HFFc6 (cell line): Measurements from ENCODE around the gene CIB2. TPM values are rescaled to one million over a fixed set of nuclear protein-coding genes. Genes with fewer than 3 reads are reported as not detected.

Experiments
- DNase-seq: peaks from one replicate; pipeline ENCODE4 v3.0.0-alpha.2; 2018
- H3K27ac Mint-ChIP-seq: 2 replicates; pipeline ENCODE4 v1.8.0; 2020; ENCODE audit warnings: mild to moderate bottlenecking, mixed read lengths
- H3K27me3 Mint-ChIP-seq: 2 replicates; pipeline ENCODE4 v1.8.0; 2021; ENCODE audit warnings: mild to moderate bottlenecking, moderate library complexity, mixed read lengths; ENCODE audit not compliant: insufficient read depth
- H3K36me3 Mint-ChIP-seq: 2 replicates; pipeline ENCODE4 v1.8.0; 2021; ENCODE audit warnings: low read depth, mixed read lengths
- H3K4me1 Mint-ChIP-seq: 2 replicates; pipeline ENCODE4 v1.8.0; 2020; ENCODE audit warnings: low read depth, mixed read lengths
- H3K4me3 Mint-ChIP-seq: 2 replicates; pipeline ENCODE4 v1.8.0; 2020; ENCODE audit warnings: mild to moderate bottlenecking, moderate library complexity, mixed read lengths
- H3K9me3 Mint-ChIP-seq: 2 replicates; pipeline ENCODE4 v1.8.0; 2020; ENCODE audit warnings: mild to moderate bottlenecking, mixed read lengths
- total RNA-seq, 6 experiments: library from RNA; stranded (reverse); fragmentation: NEBNext Ultra II Directional; extraction: Animal tissue kit (Norgen Biotek cat#: 25700); gene quantifications; 2 replicates in 1 of 6; 3 replicates in 5 of 6; pipeline ENCODE4 v1.2.3, GENCODE V29; 2021
- TF ChIP-seq, protein P1 (sequence below): fragments of 200-600 bp; sonication (generic); IDR thresholded peaks from 2 replicates; pipeline ENCODE4 v1.5.0; 2021; ENCODE audit warnings: antibody characterized with exemption, mild to moderate bottlenecking

Gene CIB2
- total RNA-seq, 6 experiments from 2014 or later = 1.3 to 1.8 (median 1.4) TPM

DNA sequence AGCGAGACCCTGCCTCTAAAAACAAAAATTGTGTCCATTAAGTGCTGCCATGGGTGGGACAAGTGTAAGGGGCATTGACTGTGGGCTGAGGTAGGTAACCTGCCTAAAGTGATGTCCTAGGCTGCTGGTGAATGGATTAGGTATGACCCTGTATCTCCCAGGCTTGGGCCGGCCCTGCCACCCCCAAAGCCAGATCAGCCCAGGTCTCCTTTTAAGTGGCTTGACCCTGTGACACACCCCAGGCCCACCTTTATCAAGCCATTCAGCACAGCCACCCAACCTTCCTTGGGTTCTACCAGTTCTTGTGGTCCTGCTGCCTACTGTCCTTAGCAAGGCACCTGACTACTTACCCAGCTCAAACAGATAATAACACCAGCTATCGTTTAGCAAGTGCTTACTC is 18.7 kb downstream of the CIB2 start:
- Mint-ChIP-seq H3K4me1 (no peaks in the 10 kb centered on the region), H3K27me3 (peaks cover 13% of the 10 kb centered on the region), H3K4me3 (no peak overlapping the region), H3K27ac (no peak overlapping the region), H3K36me3 (no peaks in the 10 kb centered on the region), H3K9me3 (no peaks in the 10 kb centered on the region)
- TF ChIP-seq, protein P1, sequence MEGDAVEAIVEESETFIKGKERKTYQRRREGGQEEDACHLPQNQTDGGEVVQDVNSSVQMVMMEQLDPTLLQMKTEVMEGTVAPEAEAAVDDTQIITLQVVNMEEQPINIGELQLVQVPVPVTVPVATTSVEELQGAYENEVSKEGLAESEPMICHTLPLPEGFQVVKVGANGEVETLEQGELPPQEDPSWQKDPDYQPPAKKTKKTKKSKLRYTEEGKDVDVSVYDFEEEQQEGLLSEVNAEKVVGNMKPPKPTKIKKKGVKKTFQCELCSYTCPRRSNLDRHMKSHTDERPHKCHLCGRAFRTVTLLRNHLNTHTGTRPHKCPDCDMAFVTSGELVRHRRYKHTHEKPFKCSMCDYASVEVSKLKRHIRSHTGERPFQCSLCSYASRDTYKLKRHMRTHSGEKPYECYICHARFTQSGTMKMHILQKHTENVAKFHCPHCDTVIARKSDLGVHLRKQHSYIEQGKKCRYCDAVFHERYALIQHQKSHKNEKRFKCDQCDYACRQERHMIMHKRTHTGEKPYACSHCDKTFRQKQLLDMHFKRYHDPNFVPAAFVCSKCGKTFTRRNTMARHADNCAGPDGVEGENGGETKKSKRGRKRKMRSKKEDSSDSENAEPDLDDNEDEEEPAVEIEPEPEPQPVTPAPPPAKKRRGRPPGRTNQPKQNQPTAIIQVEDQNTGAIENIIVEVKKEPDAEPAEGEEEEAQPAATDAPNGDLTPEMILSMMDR = no peak
- DNase-seq = no peak

DNA sequence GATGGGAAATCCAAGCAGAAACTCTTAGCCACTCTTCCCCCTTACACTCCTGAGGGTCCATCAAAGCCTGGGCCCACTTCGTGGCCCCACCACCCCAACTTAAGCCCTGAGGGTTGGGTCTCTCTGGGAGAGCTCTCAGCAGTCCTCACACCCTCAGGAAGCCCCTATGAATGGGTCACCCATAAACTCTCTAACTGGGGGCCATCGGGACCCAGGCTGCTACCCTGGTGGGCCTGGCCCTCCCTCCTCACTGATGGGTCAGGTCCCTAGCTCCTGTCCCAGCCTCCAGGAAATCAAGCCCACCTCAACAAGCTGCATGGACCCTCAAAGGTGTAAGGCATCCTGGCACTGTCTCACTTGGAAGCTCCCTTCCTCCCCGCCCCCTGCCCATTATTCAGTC is 19.5 kb downstream of the CIB2 start:
- Mint-ChIP-seq H3K27ac (no peak overlapping the region), H3K4me1 (no peaks in the 10 kb centered on the region), H3K9me3 (no peaks in the 10 kb centered on the region), H3K4me3 (no peak overlapping the region), H3K27me3 (peaks cover 13% of the 10 kb centered on the region), H3K36me3 (no peaks in the 10 kb centered on the region)
- DNase-seq = no peak
- TF ChIP-seq, protein P1 = no peak

DNA sequence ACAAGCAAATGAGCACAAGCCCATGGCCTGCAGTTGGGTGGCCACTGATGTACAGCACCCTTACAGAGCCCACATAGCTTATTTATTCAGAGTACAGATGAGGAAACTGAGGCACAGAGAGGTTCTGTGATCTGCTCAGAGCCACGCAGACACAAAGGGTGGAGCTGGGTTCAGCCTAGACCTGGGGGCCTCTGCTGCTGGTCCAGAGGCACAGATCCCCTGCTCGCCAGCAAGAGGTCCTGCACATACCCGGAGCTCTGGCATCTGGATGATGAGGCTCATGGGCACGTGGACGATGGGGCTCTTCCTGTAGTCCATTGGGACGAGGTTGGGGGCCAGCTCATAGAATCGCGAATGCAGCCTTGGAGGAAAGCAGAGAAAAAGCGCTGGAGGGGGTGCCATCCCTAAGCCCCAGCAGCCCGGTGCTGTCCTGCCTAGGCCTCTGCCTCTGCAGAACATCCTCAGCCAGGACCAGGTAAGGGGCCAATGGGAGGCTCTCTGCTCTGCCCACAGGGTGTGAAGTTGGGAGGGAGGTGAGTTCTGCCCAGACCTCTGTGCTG is 20.2 kb downstream of the CIB2 start:
- Mint-ChIP-seq H3K4me1 (peaks cover 7% of the 10 kb centered on the region), H3K9me3 (no peaks in the 10 kb centered on the region), H3K27ac (no peak overlapping the region), H3K36me3 (no peaks in the 10 kb centered on the region), H3K27me3 (peaks cover 16% of the 10 kb centered on the region), H3K4me3 (no peak overlapping the region)
- TF ChIP-seq, protein P1 = no peak
- no peak for DNase-seq

DNA sequence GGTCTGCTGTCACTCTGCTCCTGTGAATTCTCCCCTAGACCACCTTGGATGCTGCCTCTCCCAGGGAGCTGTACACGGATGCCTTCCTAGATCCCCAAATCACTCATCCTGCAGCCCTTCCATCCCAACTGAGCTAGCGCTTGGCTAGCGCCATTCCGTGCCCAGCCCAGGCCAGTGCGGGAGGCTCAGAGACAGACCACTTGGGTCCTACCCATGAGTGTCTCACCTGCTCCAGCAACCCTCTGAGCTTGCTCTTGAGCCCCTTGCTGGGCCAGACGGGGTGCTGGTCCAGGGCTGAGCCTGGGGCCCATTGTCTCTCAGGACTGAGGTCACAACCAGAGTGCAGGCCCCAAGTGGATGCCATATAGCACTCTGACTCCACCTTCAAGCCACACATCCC is 21.1 kb downstream of the CIB2 start:
- DNase-seq = no peak
- peaks cover 16% of the 10 kb centered on the region for H3K27me3 Mint-ChIP-seq
- H3K36me3 Mint-ChIP-seq = no peaks in the 10 kb centered on the region
- H3K4me1 Mint-ChIP-seq = peaks cover 11% of the 10 kb centered on the region
- no peak overlapping the region for H3K27ac Mint-ChIP-seq
- no peaks in the 10 kb centered on the region for H3K9me3 Mint-ChIP-seq
- TF ChIP-seq, protein P1 = no peak
- H3K4me3 Mint-ChIP-seq = no peak overlapping the region

DNA sequence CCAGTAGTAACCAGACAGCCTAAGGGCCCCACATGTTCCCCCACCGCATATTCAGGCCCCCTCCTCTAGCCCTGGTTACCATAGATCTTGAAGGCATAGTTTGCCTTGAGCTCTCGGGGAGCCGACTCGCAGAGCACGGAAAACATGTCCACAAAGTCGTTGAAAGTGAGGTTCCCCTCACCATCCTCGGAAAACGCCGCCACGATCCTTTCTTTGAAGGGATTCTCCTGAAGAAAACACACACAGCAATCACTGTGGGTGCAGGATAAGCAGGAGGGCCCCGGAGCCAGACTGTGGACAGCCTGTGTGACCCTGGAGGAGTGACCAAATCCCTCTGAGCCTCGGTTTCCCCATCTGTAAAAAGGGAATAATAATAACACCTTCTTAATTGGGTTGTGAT is 22.1 kb downstream of the CIB2 start:
- DNase-seq = no peak
- Mint-ChIP-seq H3K27ac (no peak overlapping the region), H3K4me3 (no peak overlapping the region), H3K9me3 (no peaks in the 10 kb centered on the region), H3K36me3 (no peaks in the 10 kb centered on the region), H3K4me1 (peaks cover 11% of the 10 kb centered on the region), H3K27me3 (peaks cover 19% of the 10 kb centered on the region)
- TF ChIP-seq, protein P1 = no peak
